ENCODE measurements around the gene TNNT1.

DNA sequence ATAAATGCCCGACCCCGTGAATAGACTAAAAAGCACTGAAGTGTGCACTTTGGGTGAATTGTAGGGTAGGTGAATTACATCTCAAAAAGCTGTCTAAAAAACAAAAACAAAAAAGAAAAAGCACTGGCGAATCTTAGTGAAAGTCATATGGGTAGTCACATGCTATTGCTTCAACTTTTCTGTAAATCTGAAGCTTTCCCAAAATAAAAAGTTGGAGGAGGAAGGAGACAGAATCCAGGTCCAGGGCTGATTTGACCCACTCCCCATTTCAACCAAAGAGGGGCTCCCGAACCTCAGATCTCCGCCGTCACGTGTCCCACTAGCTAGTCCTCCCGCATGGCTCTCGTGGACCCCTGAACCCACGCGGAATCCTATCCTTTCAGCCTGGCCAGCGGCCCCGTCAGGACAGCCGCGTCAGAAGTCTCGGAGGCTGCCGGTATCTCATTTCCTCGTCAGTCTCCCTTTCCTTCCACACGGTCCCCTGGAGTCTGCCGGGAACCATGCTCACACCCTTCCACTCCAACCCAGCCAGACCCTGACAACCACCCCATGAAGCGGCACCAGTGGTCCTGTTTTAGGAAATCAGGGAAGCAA is 37.7 kb downstream of the TNNT1 start:
- TF ChIP-seq, protein P1, sequence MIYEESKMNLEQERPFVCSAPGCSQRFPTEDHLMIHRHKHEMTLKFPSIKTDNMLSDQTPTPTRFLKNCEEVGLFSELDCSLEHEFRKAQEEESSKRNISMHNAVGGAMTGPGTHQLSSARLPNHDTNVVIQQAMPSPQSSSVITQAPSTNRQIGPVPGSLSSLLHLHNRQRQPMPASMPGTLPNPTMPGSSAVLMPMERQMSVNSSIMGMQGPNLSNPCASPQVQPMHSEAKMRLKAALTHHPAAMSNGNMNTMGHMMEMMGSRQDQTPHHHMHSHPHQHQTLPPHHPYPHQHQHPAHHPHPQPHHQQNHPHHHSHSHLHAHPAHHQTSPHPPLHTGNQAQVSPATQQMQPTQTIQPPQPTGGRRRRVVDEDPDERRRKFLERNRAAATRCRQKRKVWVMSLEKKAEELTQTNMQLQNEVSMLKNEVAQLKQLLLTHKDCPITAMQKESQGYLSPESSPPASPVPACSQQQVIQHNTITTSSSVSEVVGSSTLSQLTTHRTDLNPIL (CRISPR knock-in tag; IDR thresholded peaks at IDR 0.05; ENCODE audit: low read depth) = no peak
- no peak for TF ChIP-seq ZFP3 (CRISPR knock-in tag; IDR thresholded peaks at IDR 0.05)
- no peak for TF ChIP-seq BACH2 (CRISPR knock-in tag; IDR thresholded peaks at IDR 0.05; ENCODE audit: borderline replicate concordance)
- TF ChIP-seq ESRRG (CRISPR knock-in tag; IDR thresholded peaks at IDR 0.05) = no peak
- TF ChIP-seq ZC3H10 (CRISPR knock-in tag; IDR thresholded peaks at IDR 0.05) = no peak
- TF ChIP-seq ARNTL (CRISPR knock-in tag; IDR thresholded peaks at IDR 0.05; ENCODE audit: borderline replicate concordance, low read depth) = no peak
- TF ChIP-seq, protein P2, sequence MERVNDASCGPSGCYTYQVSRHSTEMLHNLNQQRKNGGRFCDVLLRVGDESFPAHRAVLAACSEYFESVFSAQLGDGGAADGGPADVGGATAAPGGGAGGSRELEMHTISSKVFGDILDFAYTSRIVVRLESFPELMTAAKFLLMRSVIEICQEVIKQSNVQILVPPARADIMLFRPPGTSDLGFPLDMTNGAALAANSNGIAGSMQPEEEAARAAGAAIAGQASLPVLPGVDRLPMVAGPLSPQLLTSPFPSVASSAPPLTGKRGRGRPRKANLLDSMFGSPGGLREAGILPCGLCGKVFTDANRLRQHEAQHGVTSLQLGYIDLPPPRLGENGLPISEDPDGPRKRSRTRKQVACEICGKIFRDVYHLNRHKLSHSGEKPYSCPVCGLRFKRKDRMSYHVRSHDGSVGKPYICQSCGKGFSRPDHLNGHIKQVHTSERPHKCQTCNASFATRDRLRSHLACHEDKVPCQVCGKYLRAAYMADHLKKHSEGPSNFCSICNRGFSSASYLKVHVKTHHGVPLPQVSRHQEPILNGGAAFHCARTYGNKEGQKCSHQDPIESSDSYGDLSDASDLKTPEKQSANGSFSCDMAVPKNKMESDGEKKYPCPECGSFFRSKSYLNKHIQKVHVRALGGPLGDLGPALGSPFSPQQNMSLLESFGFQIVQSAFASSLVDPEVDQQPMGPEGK (CRISPR knock-in tag; IDR thresholded peaks at IDR 0.05; ENCODE audit: borderline replicate concordance) = no peak
- TF ChIP-seq CSDC2 (CRISPR knock-in tag; IDR thresholded peaks at IDR 0.05) = no peak

Measured in SK-N-SH treated with all-trans-retinoic acid at 6 μM for 48 hours (cell line).